GM12892 (cell line): Measurements from ENCODE around the gene ELP4.

ENCODE experiments used
- POLR2A ChIP-seq: IDR thresholded peaks from 2 replicates; pipeline ENCODE4 v1.6.1; 2011; ENCODE audit warnings: low read depth, low read length, control low read depth
- POLR2AphosphoS5 ChIP-seq: IDR thresholded peaks from 2 replicates; pipeline ENCODE4 v1.6.1; 2011; ENCODE audit warnings: low read depth, low read length, control low read depth
- TAF1 ChIP-seq: IDR thresholded peaks from 2 replicates; pipeline ENCODE4 v1.6.1; 2011; ENCODE audit warnings: low read depth, mild to moderate bottlenecking, control low read depth, low read length, borderline replicate concordance

DNA sequence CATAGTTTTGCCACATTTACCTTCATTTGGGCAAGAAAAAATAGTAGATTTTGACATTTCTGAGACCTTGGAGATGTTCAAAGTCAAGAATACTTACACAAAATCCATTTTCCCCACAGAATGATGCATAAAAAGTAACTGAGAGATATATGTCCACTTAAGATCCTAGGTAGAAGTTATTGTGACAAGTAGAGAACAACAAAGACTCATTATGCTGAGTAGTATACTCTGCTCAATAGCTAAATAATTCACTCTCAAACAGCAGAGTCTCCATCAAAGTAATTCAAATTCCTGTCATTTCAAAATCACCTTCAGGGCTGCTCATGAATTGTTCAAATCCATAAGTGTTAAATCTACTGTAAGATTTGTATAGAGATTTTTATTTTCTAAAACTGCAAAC is 35.5 kb upstream of the ELP4 start:
- TF ChIP-seq TAF1 (no peak), POLR2A (no peak), POLR2AphosphoS5 (no peak)
